WERI-Rb-1 (cell line): ENCODE data around the gene CASZ1.

ENCODE experiments used
- DNase-seq: peaks from one replicate; pipeline ENCODE4 v3.0.0-alpha.2; 2020
- H3K27ac ChIP-seq: fragments of 250-450 bp; sonication (Bioruptor Pico); 2 replicates; pipeline ENCODE4 v1.5.1; 2020; ENCODE audit warnings: mild to moderate bottlenecking, moderate library complexity
- H3K27me3 ChIP-seq: fragments of 250-450 bp; sonication (Bioruptor Pico); 2 replicates; pipeline ENCODE4 v1.5.1; 2021; ENCODE audit warnings: mild to moderate bottlenecking, low read depth, moderate library complexity; ENCODE audit not compliant: insufficient read depth, severe bottlenecking
- H3K36me3 ChIP-seq: fragments of 250-450 bp; sonication (Bioruptor Pico); 2 replicates; pipeline ENCODE4 v1.5.1; 2020; ENCODE audit warnings: mild to moderate bottlenecking, moderate library complexity
- H3K4me3 ChIP-seq: 2 replicates; pipeline ENCODE4 v1.5.1; 2011; ENCODE audit warnings: low read depth, mild to moderate bottlenecking, control low read depth, low read length
- H3K9me3 ChIP-seq: fragments of 250-450 bp; sonication (Bioruptor Pico); 2 replicates; pipeline ENCODE4 v1.5.1; 2021; ENCODE audit warnings: mild to moderate bottlenecking, moderate library complexity; ENCODE audit not compliant: severe bottlenecking
- TF ChIP-seq, protein P1 (sequence below): IDR thresholded peaks from 2 replicates; pipeline ENCODE4 v1.5.1; 2011; ENCODE audit warnings: low read depth, mild to moderate bottlenecking, control low read depth, inconsistent platforms, low read length

The CASZ1 gene

DNA sequence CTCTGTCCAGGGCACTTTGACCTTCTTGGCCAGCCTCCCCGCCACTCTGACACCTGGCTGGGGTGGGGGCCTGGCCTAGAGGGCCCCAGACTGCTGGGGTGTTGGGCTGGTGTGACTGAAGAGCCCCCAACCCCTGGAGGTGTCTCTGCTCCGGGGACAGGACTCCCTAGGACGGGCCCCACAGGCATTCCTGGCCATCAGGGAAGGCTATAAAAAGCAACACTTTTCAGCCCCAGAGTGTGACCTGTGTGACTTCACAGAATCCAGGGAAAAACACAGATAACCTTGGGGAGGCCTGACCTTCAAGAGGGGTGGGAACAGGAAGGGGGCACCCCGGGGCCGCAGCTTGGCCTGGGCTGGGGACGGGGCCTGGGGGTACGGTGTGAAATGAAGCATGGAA is 24.0 kb upstream of the CASZ1 start:
- no peaks in the 10 kb centered on the region for H3K9me3 ChIP-seq
- H3K27me3 ChIP-seq = no peaks in the 10 kb centered on the region
- TF ChIP-seq, protein P1, sequence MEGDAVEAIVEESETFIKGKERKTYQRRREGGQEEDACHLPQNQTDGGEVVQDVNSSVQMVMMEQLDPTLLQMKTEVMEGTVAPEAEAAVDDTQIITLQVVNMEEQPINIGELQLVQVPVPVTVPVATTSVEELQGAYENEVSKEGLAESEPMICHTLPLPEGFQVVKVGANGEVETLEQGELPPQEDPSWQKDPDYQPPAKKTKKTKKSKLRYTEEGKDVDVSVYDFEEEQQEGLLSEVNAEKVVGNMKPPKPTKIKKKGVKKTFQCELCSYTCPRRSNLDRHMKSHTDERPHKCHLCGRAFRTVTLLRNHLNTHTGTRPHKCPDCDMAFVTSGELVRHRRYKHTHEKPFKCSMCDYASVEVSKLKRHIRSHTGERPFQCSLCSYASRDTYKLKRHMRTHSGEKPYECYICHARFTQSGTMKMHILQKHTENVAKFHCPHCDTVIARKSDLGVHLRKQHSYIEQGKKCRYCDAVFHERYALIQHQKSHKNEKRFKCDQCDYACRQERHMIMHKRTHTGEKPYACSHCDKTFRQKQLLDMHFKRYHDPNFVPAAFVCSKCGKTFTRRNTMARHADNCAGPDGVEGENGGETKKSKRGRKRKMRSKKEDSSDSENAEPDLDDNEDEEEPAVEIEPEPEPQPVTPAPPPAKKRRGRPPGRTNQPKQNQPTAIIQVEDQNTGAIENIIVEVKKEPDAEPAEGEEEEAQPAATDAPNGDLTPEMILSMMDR = no peak
- H3K4me3 ChIP-seq = no peak overlapping the region
- DNase-seq = no peak
- H3K27ac ChIP-seq = no peak overlapping the region
- no peaks in the 10 kb centered on the region for H3K36me3 ChIP-seq

DNA sequence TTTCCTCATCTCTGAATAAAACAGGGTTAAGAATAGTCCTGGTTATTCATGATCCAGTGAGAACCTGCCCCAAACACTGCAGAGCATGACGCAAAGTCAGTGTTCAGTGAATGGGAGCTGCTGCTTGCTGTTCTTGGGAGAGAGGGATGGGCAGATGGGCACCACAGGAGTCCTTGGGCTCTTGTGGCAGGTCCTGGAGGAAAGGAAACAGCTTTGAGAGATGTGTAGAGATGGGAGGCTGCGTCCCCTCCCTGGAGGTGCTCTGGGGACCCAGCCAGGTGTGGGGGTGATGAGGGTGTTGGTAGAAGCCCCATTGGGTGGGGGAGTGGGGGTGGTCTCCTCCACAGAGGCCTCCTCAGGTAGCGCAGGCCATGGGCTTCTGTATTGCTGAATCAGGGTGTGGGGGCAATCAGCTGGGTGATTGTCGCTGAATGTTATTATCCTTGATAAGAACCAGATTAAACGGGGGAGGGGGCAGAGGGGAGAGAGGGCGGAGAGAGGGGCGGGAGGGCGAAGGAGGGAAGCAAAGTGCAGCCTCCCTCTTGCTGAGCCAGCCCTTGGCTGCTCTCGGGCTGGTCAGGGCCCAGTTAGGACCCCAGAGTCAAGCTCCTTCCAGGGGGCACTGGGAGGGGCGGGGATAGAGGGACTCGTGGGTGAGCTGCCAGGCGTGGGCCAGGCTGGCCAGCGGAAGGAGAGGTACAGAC is 22.9 kb upstream of the CASZ1 start:
- Histone ChIP-seq H3K27me3 (no peaks in the 10 kb centered on the region), H3K9me3 (no peaks in the 10 kb centered on the region), H3K36me3 (no peaks in the 10 kb centered on the region), H3K27ac (peak overlapping the region; percentile 26), H3K4me3 (no peak overlapping the region)
- TF ChIP-seq, protein P1 = no peak
- DNase-seq = peak; percentile 35

DNA sequence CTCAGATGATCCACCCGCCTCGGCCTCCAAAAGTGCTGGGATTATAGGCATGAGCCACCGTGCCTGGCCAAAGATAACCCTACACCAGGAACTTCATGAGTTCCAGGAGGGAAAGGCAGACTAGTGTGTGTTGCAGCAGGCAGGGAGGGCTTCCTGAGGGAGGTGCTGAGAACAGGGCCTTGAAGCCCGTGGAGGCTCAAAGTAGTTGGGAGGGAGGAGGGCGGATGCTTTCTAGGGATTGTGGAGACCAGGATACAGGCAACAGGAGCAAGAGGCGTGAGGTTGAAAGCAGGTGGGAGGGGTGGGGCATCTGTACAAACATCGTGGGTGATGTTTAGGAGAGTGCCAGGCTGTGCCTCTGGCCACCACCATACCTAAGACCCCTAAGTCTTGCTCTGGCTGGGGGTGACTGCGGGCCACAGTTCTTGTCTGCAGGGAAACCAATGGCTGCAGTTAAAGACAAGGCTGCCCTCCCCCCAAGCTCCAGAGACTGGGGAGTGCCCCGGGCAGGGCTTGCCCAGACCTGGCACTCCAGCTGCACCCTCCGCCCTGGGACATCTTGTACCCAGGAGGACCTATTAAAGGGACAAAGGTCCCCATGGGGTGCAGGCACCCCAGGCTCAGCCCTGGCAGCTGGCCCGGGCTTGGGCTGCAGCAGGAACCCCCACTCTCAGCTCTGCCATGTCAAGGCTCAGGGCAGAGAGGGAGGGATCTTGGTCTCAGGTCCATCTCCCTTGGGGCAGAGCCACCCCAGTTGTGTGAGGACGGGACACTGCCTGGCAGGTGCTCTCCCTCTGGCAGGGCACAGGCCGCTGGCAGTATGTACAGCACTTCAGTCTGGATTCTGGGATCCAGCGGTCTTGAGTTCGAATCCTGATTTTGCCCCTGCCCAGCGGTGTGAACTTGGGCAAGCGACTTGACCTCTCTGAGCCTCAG is 22.1 kb upstream of the CASZ1 start:
- no peaks in the 10 kb centered on the region for H3K27me3 ChIP-seq
- TF ChIP-seq, protein P1 = no peak
- H3K36me3 ChIP-seq = no peaks in the 10 kb centered on the region
- no peak for DNase-seq
- no peak overlapping the region for H3K4me3 ChIP-seq
- no peak overlapping the region; the same call in 1 of the 2 replicates for H3K27ac ChIP-seq
- H3K9me3 ChIP-seq = no peaks in the 10 kb centered on the region

DNA sequence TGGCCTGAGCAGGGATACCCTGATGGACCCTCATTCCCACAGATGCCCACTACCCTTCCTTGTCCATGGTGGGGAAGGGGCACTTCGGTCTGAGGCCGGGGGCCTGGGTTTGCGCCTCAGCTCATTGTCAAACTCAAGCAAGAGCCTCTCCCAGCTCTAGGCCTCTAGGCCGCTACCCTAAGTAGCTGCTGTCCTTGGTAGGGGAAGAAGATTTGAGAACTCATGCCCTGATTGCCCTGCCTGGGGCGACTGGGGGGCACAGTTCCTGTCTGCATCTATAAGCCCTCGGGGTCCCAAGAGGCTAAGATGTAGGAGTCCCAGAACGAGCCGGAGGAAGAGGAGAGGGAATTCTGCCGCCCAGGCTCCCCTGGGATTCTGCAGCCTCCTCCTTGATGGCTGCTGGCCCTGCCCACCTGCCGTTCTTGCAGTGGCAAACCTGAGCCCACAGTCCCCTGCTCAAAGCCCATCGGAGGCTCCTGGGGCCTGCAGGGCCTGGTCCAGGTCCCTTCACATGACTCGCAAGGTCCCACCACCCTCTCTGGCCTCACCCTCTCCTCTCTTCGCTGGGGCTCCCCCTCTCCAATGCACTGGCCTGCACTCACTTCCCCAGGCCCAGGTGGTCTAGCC is 20.4 kb upstream of the CASZ1 start:
- Histone ChIP-seq H3K27ac (no peak overlapping the region), H3K27me3 (no peaks in the 10 kb centered on the region), H3K36me3 (no peaks in the 10 kb centered on the region), H3K4me3 (no peak overlapping the region), H3K9me3 (no peaks in the 10 kb centered on the region)
- no peak for DNase-seq
- TF ChIP-seq, protein P1 = no peak

DNA sequence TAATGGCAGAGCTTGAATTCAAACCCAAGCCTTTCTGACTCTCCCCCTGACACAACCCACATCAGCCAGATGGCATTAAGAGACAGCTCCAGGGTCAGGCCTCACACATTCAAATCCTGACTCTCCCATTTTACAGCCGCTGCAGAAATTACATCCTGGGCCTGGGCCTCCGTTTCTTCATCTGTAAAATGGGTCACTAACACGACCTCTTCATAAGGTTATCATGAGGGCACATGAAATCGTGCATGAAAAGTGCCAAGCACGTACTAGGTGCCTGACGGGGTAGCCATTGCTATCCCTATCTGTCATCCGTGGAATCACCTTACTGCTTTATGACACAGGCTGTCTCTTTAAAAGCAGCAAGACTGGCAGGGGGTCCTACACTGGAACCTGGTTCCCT is 19.8 kb upstream of the CASZ1 start:
- TF ChIP-seq, protein P1 = no peak
- Histone ChIP-seq H3K4me3 (no peak overlapping the region), H3K36me3 (no peaks in the 10 kb centered on the region), H3K27me3 (no peaks in the 10 kb centered on the region), H3K9me3 (no peaks in the 10 kb centered on the region), H3K27ac (no peak overlapping the region)
- DNase-seq = no peak
